Osteoblast (primary cell): ENCODE data around the gene TMEM245. TPM values are rescaled to one million over a fixed set of nuclear protein-coding genes. Genes with fewer than 3 reads are reported as not detected.
A peak's percentile ranks its signal among the peaks of the same experiment; 100 is the strongest.

ENCODE experiments used
- DNase-seq: peaks from one replicate; pipeline ENCODE4 v3.0.0; 2011; ENCODE audit warnings: low spot score, mixed read lengths; ENCODE audit not compliant: insufficient read length; ENCODE audit errors: missing footprints
- H2AFZ ChIP-seq: 2 replicates; pipeline ENCODE4 v1.6.0; 2011; ENCODE audit warnings: mild to moderate bottlenecking, low read length
- H3K27ac ChIP-seq: 2 replicates; pipeline ENCODE4 v1.5.1; 2011; ENCODE audit warnings: mild to moderate bottlenecking, low read depth, low read length, moderate library complexity
- H3K27me3 ChIP-seq: 2 replicates; pipeline ENCODE4 v1.6.0; 2012; ENCODE audit warnings: mild to moderate bottlenecking, control low read depth, inconsistent platforms, low read length, moderate library complexity; ENCODE audit not compliant: insufficient read depth
- H3K36me3 ChIP-seq: 2 replicates; pipeline ENCODE4 v1.5.1; 2011; ENCODE audit warnings: mild to moderate bottlenecking, low read length, control low read depth, moderate library complexity; ENCODE audit not compliant: insufficient read depth
- H3K4me1 ChIP-seq: 2 replicates; pipeline ENCODE4 v1.5.1; 2011; ENCODE audit warnings: mild to moderate bottlenecking, low read length, control low read depth, moderate library complexity; ENCODE audit not compliant: insufficient read depth
- H3K4me2 ChIP-seq: 2 replicates; pipeline ENCODE4 v1.6.0; 2011; ENCODE audit warnings: mild to moderate bottlenecking, low read length; ENCODE audit not compliant: insufficient read depth
- H3K4me3 ChIP-seq: fragments of 200-600 bp; sonication (generic); 3 replicates; pipeline ENCODE4 v1.5.1; 2012; ENCODE audit warnings: mild to moderate bottlenecking, low read length, inconsistent platforms; ENCODE audit not compliant: insufficient read depth
- H3K79me2 ChIP-seq: 2 replicates; pipeline ENCODE4 v1.6.0; 2012; ENCODE audit warnings: mild to moderate bottlenecking, low read length, control low read depth, inconsistent platforms; ENCODE audit not compliant: insufficient read depth
- H3K9me3 ChIP-seq: 2 replicates; pipeline ENCODE4 v1.5.1; 2011; ENCODE audit warnings: low read depth, low read length, control low read depth
- H4K20me1 ChIP-seq: 2 replicates; pipeline ENCODE4 v1.6.0; 2012; ENCODE audit warnings: mild to moderate bottlenecking, low read length, control low read depth; ENCODE audit not compliant: insufficient read depth
- total RNA-seq: library from RNA; depleted of rRNA; stranded (reverse); fragments of >200 nt; gene quantifications from 2 replicates; pipeline ENCODE4 v1.2.3, GENCODE V29; 2012
- TF ChIP-seq, protein P1 (sequence below): IDR thresholded peaks from 2 replicates; pipeline ENCODE4 v1.5.1; 2011; ENCODE audit warnings: mild to moderate bottlenecking, low read depth, low read length, moderate library complexity; ENCODE audit errors: extremely low read depth

The TMEM245 gene
- total RNA-seq, 1 donor, result 45.2 TPM

DNA sequence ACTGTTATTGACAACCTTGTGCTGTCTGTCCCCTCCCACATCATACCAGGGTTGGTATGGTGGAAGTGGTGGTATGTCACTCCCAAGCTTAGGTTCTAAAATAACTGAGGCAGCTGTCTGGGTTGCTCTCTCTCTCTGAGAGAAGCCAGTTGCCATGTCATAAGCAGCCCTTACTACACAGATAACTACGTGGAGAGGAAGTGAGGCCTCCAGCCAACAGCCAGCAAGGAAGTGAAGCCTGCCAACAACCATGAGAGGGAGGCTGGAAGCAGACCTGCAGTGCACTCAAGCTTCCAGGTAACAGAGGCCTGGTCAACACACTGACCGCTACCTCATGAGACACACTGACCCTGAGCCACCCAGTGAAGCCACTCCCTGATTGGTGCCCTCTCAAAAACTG, 125.1 kb downstream of the TMEM245 start:
- H2AFZ ChIP-seq, result no peak overlapping the region
- no peaks in the 10 kb centered on the region for H3K9me3 ChIP-seq
- no peak overlapping the region for H3K4me3 ChIP-seq
- no peak overlapping the region for H3K27ac ChIP-seq
- peaks cover 55% of the 10 kb centered on the region for H3K79me2 ChIP-seq
- H3K27me3 ChIP-seq, result no peaks in the 10 kb centered on the region
- no peak for DNase-seq
- TF ChIP-seq, protein P1, sequence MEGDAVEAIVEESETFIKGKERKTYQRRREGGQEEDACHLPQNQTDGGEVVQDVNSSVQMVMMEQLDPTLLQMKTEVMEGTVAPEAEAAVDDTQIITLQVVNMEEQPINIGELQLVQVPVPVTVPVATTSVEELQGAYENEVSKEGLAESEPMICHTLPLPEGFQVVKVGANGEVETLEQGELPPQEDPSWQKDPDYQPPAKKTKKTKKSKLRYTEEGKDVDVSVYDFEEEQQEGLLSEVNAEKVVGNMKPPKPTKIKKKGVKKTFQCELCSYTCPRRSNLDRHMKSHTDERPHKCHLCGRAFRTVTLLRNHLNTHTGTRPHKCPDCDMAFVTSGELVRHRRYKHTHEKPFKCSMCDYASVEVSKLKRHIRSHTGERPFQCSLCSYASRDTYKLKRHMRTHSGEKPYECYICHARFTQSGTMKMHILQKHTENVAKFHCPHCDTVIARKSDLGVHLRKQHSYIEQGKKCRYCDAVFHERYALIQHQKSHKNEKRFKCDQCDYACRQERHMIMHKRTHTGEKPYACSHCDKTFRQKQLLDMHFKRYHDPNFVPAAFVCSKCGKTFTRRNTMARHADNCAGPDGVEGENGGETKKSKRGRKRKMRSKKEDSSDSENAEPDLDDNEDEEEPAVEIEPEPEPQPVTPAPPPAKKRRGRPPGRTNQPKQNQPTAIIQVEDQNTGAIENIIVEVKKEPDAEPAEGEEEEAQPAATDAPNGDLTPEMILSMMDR, result no peak
- peaks cover 32% of the 10 kb centered on the region for H3K36me3 ChIP-seq
- H4K20me1 ChIP-seq, result peaks cover 24% of the 10 kb centered on the region
- H3K4me2 ChIP-seq, result no peak overlapping the region
- H3K4me1 ChIP-seq, result peaks cover 4% of the 10 kb centered on the region

DNA sequence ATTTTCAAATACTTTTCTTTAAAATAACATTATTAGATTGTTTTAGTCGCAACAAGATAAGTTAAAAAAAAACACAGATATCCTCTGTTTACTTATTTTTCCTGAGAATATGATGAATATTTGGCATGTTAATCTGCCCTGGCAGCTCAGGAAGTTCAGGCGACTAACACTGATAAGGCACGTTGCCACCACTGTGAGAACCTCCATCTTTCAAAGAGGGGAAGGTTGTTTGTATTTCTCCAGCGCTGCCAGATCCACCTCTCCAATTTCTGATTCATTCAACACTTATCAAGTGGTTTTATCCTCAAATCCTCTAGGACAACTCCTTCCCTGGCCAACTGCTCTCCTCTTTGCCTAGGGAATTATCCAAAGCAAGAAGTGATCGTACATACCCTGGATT, 128.3 kb downstream of the TMEM245 start:
- H3K27ac ChIP-seq, result peak overlapping the region; percentile 54
- no peaks in the 10 kb centered on the region for H3K9me3 ChIP-seq
- no peak overlapping the region for H3K4me3 ChIP-seq
- peaks cover 36% of the 10 kb centered on the region for H3K36me3 ChIP-seq
- H3K4me2 ChIP-seq, result no peak overlapping the region
- peaks cover 27% of the 10 kb centered on the region for H3K79me2 ChIP-seq
- DNase-seq, result no peak
- no peaks in the 10 kb centered on the region for H3K27me3 ChIP-seq
- H4K20me1 ChIP-seq, result peaks cover 11% of the 10 kb centered on the region
- H2AFZ ChIP-seq, result no peak overlapping the region
- TF ChIP-seq, protein P1, result no peak
- peaks cover 4% of the 10 kb centered on the region for H3K4me1 ChIP-seq

DNA sequence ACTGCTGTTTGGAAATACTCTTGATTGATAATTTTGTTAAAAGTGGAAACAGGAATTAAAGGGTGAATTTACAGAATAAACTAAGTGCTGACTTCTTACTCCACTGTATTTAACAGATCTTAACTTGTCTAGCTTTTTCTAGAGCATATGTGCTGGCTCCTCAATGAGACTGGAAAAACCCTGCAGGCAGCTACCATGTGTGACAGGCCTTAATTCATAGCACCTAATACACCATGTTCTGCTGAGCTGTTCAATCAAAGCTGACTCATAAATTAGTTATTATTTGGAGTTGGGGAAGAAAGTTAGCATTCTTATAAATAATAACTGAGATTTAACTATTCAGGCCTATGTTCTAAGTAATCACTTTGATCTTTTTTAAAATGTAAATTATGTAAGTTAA, 135.9 kb downstream of the TMEM245 start:
- H3K27ac ChIP-seq, result no peak overlapping the region
- H3K36me3 ChIP-seq, result peaks cover 45% of the 10 kb centered on the region

DNA sequence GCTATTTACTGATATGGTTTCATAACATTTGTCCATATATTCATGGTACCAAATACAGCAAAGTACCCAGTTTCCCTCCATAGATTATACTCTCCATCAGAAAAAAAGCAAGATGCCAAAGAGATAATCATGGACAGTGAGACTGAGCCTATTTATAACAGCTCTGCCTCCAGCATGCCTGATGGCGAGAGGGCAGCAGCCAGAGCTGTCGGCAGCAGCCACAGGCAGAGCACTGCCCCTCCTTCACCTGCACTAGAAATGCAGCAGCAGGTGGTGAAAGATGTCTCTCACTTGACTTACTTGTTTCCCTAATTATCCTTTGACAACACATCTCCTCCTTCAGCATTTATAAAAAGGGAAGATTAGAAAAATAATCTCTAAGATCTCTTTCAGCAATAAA, 138.9 kb downstream of the TMEM245 start:
- peaks cover 52% of the 10 kb centered on the region for H3K36me3 ChIP-seq
- H2AFZ ChIP-seq, result no peak overlapping the region
- no peak overlapping the region for H3K4me2 ChIP-seq
- H3K79me2 ChIP-seq, result no peaks in the 10 kb centered on the region
- no peaks in the 10 kb centered on the region for H3K27me3 ChIP-seq
- H3K4me1 ChIP-seq, result no peaks in the 10 kb centered on the region
- no peak overlapping the region for H3K27ac ChIP-seq
- H4K20me1 ChIP-seq, result no peaks in the 10 kb centered on the region
- TF ChIP-seq, protein P1, result no peak
- H3K4me3 ChIP-seq, result no peak overlapping the region
- DNase-seq, result no peak
- no peaks in the 10 kb centered on the region for H3K9me3 ChIP-seq

More for the DNA sequence above, 135.9 kb downstream of the TMEM245 start:
- Histone ChIP-seq H3K4me3 (no peak overlapping the region), H3K27me3 (no peaks in the 10 kb centered on the region), H3K79me2 (no peaks in the 10 kb centered on the region), H3K4me1 (no peaks in the 10 kb centered on the region), H3K4me2 (no peak overlapping the region), H2AFZ (no peak overlapping the region), H3K9me3 (no peaks in the 10 kb centered on the region), H4K20me1 (no peaks in the 10 kb centered on the region)
- DNase-seq, result no peak
- TF ChIP-seq, protein P1, result no peak
